Embryonic facial prominence (tissue), 1 donor: Measurements from ENCODE around the gene ZDHHC1.
"Not testable (repeated sequence)": the region's sequence is repeated elsewhere in the genome, so short reads cannot be mapped to it uniquely, and the experiment has no call there.

Experiments
- DNase-seq: peaks from one replicate; pipeline ENCODE4 v3.0.0-alpha.2; 2016; ENCODE audit errors: extremely low spot score

ZDHHC1 gene

GRCh38 chr16:67361038-67361437, 55.2 kb downstream of the ZDHHC1 start:
- no peak for DNase-seq

- not testable (repeated sequence) for DNase-seq
These were observed 56.6 kb downstream of the ZDHHC1 start for GRCh38 chr16:67359540-67360269.

- DNase-seq: no peak
These were observed 58.7 kb downstream of the ZDHHC1 start for GRCh38 chr16:67357561-67357960.

GRCh38 chr16:67356396-67356795, 59.9 kb downstream of the ZDHHC1 start:
- DNase-seq: no peak

- DNase-seq: not testable (repeated sequence)
These were observed 63.8 kb downstream of the ZDHHC1 start for GRCh38 chr16:67352463-67352862.

- DNase-seq: no peak
These were observed 66.0 kb downstream of the ZDHHC1 start for GRCh38 chr16:67350324-67350723.

GRCh38 chr16:67349172-67349571, 67.1 kb downstream of the ZDHHC1 start:
- no peak for DNase-seq

- DNase-seq: no peak
These were observed 69.9 kb downstream of the ZDHHC1 start for GRCh38 chr16:67346341-67346740.

GRCh38 chr16:67345401-67345800, 70.9 kb downstream of the ZDHHC1 start:
- no peak for DNase-seq
